CD4-positive, alpha-beta T cell treated with Interleukin-1 beta for 1 hour (primary cell): ENCODE measurements around the gene KCTD1.

Experiments used
- DNase-seq, 2 donors: peaks; one replicate each; pipeline ENCODE4 v3.0.0-alpha.2; 2020 to 2022

Gene KCTD1

GRCh38 chr18:26547646-26548414 lies 523 bp downstream of the KCTD1 start:
- DNase-seq = peak; percentile 47 to 54

GRCh38 chr18:26546875-26547645 lies 1.3 kb downstream of the KCTD1 start:
- no peak for DNase-seq

DNA sequence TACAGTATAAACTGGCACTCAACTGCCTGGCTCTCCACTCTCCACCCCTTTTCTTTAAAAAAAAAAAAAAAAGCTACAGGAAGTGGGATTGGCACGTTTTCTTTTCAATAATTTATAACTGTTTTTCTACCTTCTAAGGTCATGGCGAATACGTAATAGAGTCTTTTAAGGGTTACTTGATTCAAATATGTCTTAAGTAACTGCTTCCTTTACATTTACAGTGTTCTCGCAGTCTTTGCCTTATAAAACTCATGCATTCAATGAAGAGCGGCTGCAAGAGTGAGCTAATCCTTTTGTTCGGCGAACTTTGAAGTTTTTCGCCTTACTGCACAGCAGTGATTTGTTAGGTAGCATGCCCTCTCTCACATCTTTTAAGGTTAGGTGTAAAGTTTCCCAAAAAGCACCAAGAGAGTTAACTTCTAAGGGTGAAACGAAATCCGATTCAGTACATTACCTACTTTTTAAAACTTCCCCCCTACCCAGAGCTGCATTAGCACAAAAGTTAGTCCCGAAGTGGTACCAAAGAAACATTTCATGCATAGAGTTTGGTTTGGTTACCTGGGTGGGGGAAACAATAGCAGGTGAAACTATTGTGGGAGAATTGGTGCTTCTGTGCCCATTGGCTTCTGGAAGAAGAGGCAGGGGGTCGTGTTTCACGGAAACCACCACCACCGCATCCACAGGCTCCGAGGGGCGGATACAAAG lies 2.0 kb downstream of the KCTD1 start:
- no peak for DNase-seq

GRCh38 chr18:26545335-26546123 lies 2.8 kb downstream of the KCTD1 start:
- no peak for DNase-seq

DNA sequence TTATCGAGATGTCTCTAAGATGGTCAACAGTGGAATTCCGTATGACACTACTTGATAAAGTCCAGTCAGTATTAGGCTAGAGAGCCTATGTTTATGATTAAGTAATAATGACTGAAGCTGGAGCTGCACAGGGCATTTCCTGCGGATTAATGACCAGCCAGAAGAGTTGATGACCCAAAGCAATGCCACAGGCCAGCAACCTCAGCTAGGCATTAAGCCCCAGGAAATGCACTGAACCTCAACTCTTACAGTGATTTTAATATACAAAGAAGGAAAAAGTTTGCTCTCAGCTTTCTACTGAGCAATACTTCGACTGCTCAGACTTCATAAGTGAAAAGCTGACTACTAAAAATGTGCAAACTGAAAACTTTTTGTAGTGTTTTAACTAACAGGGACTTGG lies 3.9 kb downstream of the KCTD1 start:
- DNase-seq = no peak

- no peak for DNase-seq
Observed at GRCh38 chr18:26543373-26543772, 5.0 kb downstream of the KCTD1 start.

DNA sequence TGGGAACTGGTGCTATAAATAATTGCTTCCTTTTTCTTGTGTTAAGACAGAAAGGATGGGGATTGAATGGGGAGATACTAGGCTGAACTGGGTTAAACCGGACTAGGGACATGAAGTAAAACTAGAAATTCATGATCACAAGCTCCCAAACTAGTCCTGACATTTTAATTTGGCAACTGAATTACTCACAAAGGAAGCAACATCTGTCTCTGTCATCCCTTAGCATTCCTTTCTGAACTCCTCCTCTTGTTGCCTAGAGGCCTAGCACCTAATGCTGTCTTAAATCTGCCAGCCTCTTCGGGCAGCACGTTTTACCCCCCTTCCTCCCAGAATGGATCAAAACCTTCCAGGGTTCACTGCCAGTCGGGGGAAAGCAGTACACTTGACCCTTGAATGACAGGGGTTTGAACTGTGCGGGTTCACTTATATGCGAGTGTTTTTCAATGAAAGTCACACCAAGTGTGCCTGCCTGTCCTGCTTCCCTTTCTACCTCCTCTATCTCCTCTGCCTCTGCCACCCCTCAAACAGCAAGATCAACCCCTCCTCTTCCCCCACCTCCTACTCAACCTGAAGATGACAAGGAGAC lies 8.2 kb downstream of the KCTD1 start:
- DNase-seq = no peak

DNA sequence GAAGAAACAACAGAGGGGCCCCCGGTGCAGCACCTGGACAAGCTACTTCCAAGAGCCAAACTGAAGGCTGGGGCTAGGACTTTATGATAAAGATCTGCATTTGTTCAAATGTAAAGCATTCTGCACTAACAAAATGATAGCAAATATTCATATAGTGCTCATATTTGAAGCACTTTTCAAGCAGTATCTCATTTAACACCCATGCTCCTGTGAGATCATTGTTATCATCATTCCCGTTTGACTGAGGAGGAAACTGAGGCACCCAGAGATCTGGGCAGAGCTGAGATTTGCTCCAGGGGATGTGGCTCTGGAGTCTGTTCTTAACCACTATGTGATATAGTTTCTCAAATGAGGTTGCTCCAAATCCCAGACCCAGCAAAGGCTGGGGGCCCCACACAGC lies 9.8 kb downstream of the KCTD1 start:
- DNase-seq = no peak

DNA sequence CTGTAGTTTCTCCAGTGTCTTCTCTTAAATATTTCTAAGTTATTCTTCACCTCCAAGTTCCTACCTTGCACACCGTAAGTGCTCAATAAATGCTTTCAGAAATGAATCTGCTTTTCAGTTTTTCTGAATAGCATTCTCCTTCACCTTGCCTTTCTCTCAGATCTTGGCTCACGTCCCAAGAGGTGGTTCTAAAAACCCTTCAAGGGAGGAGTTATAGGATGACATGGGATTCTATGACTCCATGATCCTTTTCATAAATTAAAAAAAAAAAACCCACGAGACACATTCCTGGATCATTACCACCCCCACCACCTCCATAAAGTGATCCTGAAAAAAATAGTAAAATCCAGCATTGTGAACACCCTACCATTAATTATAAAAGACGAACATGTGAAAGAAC lies 11.7 kb downstream of the KCTD1 start:
- DNase-seq = no peak

- no peak for DNase-seq
Observed at GRCh38 chr18:26536032-26536431, 12.3 kb downstream of the KCTD1 start.

DNA sequence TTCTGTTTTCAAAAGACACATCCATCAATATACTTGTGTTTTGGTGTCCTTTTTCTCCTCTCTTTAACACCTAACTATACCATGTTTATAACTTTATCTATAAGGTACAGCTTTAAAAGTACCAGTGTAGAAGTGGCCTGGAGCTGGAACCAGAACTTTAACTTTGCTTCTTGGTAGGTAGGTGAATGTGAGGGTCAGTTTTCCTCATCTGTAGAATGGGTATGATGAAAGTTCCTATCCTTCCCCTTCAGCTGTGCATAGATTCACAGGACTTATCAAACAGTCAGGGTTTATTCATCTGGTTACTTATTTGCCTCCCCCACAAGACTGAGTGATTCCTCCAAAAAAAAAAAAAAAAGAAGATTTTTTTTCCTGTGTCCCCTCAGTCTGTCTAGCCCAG lies 12.7 kb downstream of the KCTD1 start:
- no peak for DNase-seq

GRCh38 chr18:26532367-26533340 lies 15.7 kb downstream of the KCTD1 start:
- DNase-seq = no peak

- DNase-seq = no peak
Observed at GRCh38 chr18:26531605-26532298, 16.6 kb downstream of the KCTD1 start.

DNA sequence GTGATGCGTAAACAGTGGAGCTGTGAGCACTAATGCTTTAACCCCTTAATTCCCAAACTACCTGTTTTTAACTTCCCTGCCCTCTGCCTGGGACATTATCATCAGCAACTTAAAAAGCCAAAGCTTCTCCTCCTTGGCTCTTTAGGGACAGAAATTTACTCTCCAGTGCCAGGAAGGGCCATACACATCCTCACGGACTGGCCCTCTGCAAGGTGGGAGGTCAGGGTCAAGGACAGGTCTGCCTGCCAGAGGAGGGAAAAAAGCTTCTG lies 21.5 kb downstream of the KCTD1 start:
- no peak for DNase-seq

GRCh38 chr18:26526128-26526965 lies 22.0 kb downstream of the KCTD1 start:
- DNase-seq = no peak

DNA sequence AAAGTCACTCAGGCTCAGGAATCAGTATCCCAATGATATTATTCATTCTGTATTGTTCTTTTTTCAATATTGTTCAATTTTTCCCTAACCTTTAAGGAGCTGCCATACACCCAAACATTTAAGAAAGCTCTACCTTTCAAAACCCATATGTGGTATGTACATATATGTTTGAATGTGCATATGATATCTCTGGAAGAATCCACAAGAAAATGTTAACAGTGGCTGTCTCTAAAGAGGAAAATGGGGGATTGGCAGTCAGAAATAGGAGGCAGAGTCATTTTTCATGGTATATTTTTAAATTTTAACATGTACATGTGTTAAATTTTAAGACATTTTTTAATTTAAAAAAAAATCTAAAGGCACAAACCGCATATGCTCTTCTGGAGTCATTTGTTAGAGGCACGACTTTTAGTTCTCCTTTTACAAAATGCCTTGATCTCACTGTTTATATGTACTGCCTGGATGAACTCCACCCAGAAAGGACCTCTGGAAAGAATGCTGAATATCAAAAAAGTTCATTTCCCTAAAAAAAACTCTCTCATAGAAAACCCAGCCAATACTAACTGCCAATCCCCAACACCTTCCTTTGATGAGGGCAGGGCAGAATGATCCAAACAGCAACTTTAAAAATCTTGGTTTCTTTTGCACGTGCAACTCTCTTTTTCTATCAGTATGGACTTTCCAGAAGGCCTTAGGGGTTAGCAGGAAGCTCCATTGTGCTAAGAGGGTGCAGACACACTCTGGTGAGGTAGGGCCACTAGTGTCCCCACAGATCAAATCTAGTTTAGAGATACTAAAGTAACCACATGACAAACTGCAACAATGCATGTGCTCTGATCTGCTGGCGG lies 23.6 kb downstream of the KCTD1 start:
- no peak for DNase-seq

DNA sequence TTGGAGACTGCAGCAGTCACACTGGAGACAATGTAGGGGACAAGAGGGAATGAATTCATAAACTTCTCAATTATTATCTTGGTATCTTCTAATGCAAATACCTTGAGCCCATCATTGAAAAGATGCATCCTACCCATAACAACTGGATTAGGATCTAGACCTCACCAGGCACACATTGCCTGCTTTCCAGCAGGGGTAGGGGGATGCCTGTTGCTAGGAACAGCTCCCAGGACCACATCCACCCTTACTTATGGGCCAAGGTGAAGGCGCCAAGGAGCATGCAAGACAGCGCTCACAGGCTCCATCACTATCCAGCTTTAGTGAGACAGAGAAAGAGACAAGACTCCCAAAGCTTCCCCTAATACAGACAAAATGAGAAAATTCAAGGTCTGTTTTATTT lies 24.4 kb downstream of the KCTD1 start:
- no peak for DNase-seq

- no peak for DNase-seq
Observed at GRCh38 chr18:26521617-26522016, 26.7 kb downstream of the KCTD1 start.

DNA sequence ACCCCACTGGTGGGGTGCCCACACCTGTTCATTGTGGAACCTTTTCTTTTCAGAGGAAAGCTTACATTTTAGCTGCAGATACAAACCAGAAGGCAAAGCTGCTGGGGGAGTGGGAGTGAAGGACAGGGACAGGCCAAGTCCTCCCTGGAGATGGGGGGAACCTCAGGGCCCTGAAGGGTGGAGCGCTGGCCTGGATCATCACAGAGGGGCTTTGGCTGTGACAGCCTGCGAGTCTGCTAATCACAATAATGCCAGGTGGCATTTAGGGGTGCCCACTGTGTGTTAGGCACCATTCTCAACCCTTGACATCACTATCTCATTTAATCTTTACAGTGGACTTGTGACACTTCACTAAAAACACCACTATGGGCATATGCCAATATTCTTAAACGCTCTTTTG lies 27.4 kb downstream of the KCTD1 start:
- no peak for DNase-seq
